HG02981 (cell line): ENCODE measurements around the gene VPS54.
"Not testable (repeated sequence)": the region's sequence is repeated elsewhere in the genome, so short reads cannot be mapped to it uniquely, and the experiment has no call there.

Experiments used
- ATAC-seq: cut with Tn5 transposase; IDR thresholded peaks from one replicate; pipeline ENCODE4 v1.9.1; 2021; ENCODE audit warnings: mild to moderate bottlenecking, moderate library complexity; ENCODE audit not compliant: unreplicated experiment

VPS54 gene

DNA sequence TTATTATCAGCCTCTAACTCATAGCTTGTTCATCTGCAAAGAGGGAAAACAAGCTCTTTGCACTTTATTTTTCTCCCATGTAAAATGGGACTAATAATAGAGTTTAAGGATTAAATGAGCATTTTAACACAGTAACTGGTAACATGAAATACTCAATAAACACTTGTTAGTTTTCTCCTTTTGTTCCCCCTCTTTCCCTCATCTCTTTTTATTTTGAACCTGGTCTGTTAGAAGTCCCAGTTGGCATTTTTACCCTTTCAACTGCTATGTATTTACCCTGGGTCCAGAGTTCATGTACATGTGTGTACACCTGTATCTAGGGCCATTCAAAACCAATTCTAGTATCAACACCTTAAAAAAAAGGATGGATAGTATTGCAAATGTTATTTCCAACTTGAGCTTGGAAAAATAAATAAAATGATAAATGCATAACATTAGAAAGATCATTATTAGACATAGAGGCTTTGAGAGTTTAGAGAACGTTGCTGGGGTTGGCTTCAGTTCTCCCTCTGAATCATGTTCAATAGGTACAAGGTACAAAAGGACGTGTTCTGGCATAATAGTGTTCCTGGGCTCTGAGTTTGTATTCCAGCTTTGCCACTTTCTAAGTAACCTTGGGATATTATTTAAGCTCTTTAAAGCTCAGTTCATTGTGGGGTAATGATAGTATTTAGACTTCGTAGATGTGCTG lies 5.2 kb upstream of the VPS54 start:
- ATAC-seq: no peak

DNA sequence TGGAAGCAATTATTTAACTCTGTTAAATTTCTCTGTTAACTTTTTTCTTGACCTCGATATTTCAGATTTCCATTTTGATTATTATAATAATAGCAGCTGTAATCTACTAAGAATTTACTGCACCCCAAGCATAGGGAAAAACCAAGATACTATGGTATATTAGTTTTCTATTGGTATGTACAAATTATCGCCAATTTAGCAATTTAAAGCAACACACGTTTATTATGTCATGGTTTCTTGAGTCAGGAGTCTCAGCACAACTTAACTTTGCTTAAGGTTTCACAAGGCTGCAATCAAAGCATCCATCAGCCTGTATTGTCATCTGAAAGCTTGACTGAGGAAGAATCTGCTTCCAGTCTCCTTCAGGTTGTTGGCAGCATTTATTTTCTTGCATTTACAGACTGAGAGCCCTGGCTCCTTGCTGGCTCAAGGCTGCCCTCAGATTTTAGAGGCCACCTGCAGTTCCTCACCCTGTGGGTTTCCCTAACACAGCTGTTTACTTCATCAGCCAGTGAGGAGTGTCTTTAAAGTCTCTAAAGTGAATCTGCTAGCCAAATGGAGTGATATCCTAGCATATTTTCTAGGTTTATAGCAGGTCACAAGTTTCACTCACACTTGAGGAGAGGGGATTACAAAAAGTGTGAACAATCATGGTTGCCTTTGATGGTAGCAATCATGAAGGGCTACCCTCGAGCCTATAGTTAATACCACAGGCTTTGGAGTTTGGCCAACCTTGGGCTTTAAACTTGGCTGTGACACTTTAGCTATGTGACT lies 4.4 kb upstream of the VPS54 start:
- ATAC-seq: no peak

GRCh38 chr2:64021578-64021977 lies 2.4 kb upstream of the VPS54 start:
- no peak for ATAC-seq

GRCh38 chr2:64019975-64020528 lies 824 bp upstream of the VPS54 start:
- no peak for ATAC-seq

- ATAC-seq: peak; percentile 53
Observed at GRCh38 chr2:64018701-64019082, 536 bp downstream of the VPS54 start.

DNA sequence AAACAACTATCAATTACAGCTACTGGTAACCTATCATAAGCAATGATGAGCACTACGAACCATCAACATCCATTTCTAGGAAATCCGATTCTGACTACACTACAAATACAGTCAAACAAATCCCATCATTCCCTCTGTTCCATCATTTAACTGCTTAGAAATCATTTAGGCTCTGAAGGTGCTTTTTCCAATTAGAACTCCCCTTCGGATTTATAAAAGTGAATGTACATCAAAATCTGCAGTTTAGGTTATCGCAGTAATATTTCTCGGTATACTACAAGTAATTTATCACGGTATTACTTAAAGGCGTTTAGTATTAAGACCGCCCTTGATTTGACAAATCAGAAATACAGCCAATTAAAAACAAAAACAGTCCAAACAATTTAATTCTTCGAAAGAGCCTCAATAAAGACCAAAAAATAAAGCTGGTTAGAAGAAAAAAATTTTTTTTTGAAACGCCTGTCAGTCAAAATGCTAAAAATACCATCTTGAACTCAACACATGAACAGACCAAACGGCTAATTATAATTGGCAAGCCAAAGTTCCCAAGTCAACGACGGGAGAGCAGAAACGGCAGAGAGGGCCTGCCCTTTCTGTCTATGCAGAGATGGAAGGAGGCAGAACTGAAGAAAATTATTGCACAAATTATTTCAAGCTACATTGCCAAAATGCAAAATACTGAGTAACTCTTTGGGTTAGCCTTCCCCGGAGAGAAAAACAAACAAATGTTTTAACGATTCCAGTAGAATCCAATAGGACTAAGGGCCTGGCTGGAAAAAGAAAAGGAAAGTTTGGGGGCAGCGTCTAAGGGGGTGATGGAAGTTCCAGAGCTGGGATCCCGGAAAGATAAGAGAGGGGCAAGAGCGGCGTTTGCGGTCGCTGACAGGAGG lies 1.2 kb downstream of the VPS54 start:
- ATAC-seq: no peak

GRCh38 chr2:64015898-64016297 lies 3.3 kb downstream of the VPS54 start:
- no peak for ATAC-seq

- ATAC-seq: no peak
Observed at GRCh38 chr2:64015391-64015790, 3.8 kb downstream of the VPS54 start.

DNA sequence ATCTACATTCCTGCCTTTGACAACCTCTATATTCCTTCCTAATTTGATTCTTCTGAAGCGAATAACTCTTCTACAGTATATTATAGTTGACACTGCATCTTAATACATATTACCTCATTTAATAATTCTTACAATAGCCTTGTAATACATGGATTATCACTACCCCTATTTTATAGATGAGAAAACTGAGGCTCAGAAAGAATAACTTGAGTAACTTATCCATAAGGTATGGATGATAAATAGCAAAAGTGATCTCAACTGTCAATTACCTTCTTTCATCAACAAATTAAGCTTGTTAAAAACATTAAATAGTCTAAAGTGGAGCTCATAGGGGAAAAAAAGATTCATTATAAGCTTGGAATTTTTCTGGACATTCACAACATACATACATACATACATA lies 4.6 kb downstream of the VPS54 start:
- ATAC-seq: no peak

DNA sequence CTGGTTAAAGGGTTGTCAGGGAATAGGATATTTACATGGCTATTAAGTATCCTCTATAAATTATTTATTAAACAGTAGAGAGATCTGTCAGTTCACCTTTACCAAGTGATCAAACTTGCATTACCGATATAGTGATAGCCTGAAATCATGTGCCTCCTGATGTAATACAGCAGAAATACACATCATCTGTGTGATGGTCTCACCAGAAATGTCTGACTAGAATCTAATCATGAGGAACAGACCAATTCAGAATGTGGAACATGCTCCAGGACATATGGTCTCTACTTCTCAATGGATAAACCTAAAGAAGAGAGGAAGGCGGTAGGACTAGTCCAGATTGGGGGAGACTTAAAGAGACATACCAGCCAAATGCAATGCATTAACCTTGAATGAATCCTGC lies 6.2 kb downstream of the VPS54 start:
- ATAC-seq: no peak

DNA sequence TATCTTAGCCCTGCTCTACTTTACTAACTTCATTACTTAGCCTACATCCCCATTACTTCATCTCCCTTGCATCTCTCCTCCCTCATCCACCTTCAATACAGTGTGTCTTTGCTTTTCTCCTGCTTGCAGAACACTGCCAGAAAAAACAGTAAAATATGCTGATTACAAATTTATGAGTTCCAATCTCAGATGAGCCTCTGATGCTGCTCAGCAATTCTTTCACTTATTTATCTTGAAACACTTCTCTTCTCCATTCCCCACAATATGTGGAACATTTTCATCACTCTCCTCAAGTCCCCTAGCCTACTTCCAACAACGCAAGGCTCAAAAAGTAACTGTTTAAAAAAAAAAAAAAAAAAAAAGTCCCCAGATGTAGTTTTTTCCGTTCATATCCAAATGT lies 7.1 kb downstream of the VPS54 start:
- ATAC-seq: no peak

DNA sequence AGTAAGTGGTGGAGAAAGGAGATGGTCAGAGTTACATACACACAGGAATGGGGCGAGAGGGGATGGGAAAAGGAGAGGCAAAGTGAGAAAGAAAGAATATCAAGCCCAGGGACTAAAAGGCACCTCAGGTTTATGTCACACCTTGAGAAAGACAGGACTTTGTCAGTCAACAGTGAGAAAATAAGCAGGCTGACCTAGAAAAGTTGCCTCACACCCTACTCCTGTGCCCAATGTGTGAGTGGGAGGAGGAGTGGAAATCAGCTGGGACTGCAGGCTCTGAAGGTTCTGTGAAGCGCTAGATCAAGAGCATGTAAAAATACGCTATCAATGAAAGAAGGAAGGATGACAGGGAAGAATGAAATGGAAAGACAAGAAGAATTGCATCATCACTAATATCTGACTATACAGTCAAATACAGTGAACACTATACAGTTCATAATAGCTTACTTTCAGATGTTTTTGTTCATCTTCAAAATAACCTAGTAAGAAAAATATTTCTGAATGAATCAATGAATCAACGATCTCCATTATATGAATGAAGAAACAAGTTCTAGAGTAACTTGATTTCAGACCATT lies 10.7 kb downstream of the VPS54 start:
- no peak for ATAC-seq

DNA sequence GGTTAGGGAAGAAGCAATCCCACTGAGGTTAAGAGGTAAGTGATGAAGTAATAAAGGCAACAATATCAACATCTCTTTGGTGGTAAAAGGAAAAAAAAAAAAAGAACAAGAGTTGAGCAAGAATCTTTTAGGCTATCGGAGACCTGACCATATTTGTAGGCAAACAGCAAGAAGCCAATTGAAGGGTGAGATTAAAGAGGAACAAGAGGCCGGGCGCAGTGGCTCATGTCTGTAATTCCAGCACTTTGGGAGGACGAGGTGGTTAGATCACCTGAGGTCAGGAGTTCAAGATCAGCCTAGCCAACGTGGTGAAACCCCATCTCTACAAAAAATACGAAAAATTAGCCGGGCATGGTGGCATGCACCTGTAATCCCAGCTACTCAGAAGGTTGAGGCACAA lies 11.3 kb downstream of the VPS54 start:
- ATAC-seq: no peak

DNA sequence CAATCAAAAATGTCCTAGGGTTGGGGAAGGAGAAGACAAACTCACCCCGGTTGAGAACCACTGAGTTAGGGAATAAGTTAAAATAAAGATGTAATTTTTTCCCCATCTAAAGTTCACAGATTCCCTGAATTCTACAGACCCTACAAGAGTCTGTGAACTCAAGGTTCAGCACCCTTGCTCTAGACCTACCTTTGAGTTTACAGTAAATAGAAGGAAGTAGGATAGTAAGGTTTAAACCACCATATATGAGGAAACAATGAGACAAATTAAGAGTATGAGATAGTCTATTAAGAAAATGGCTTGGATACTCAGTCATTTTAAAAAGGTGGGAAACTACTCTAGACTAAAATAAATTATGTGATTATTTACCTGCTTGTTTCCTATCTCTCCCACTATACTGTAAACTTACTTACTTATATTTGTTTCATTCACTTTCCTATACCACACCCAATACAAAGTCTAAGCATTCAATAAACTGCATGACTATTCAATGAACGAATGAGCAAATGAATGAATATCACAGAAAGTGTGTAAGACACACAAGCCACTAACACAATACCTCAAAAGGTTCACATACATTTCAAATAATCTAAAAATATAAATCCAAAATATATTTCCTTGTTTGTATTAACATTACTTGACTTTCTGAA lies 13.4 kb downstream of the VPS54 start:
- no peak for ATAC-seq

DNA sequence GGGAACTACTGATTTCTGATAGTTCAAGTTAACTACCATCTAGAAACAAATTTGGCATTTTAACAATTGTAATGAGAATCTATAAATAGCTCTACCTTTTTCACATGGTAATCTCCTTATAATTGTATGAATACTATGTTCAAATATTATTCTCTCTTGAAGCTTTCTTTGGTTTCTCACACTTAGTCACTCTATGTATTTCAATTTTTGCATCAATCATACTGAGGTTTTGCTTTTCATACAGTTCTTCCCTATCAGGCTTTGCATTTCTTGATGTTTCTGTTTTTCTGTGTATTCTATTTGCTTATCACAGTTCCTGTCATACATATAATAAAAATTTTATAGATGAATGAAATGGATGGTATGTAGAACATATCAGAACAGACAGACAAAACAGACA lies 16.0 kb downstream of the VPS54 start:
- no peak for ATAC-seq

GRCh38 chr2:64001382-64002101 lies 17.7 kb downstream of the VPS54 start:
- no peak for ATAC-seq

DNA sequence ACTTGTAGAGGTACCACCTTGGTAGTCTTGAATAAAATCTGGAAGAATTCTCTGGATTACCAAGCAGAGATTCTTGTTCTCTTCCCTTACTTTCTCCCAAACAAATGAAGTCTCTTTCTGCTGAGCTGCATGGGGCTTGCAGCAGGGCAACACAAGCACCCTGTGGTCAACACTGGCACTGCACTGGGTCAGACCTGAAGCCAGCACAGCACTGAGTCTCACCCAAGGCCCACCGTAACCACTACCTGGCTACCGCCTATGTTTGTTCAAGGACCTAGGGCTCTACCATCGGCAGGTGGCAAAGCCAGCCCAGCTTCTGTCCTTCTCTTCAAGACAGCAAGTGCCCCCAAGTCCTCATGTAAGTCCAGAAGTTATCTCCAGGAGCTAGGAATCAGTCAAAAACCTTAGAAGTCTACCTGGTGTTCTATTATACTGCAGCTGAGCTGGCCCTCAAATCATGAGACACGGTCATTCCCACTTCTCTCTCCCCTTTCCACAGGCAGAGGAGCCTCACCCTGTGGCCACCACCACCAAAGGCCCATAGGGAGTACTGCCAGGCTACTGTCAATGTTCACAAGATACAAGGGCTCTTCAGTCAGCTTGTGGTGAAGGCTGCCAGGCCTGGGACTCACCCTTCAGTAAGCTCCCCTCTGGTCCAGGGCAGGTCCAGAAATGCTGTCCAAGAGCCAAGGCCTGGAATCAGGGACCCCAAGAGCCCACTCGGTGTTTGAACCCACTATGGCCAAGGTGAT lies 18.4 kb downstream of the VPS54 start:
- ATAC-seq: no peak

GRCh38 chr2:63999049-63999448 lies 20.2 kb downstream of the VPS54 start:
- no peak for ATAC-seq

GRCh38 chr2:63996582-63997198 lies 22.5 kb downstream of the VPS54 start:
- not testable (repeated sequence) for ATAC-seq
